Activated naive CD8-positive, alpha-beta T cell treated with anti-CD3 and anti-CD28 coated beads, Interleukin-2, amount 10 ng/mL, durations not matched to agents 7 days and 5 days (primary cell): ENCODE data around the gene MCOLN2. TPM values are rescaled to one million over a fixed set of nuclear protein-coding genes. Genes with fewer than 3 reads are reported as not detected.

ENCODE experiments used
- ATAC-seq: fragments of 150-1000 bp; cut with Tn5 transposase; one replicate; pipeline ENCODE4 v1.10.0; 2021; ENCODE audit warnings: low read depth, moderate library complexity
- POLR2A ChIA-PET: fragments of 350-600 bp; sonication (Branson Sonifier 250); formaldehyde crosslinking; loops from one replicate; lab custom pipeline; 2021; ENCODE audit warnings: antibody characterized with exemption; lab: Charles Lee
- DNase-seq: peaks from one replicate; pipeline ENCODE4 v3.0.0; 2021
- H3K27ac Mint-ChIP-seq: one replicate; pipeline ENCODE4 v1.8.0; 2022; ENCODE audit warnings: mild to moderate bottlenecking, mixed read lengths
- H3K27me3 Mint-ChIP-seq: one replicate; pipeline ENCODE4 v1.8.0; 2022; ENCODE audit warnings: mild to moderate bottlenecking, moderate library complexity, mixed read lengths
- H3K36me3 Mint-ChIP-seq: one replicate; pipeline ENCODE4 v1.8.0; 2021; ENCODE audit warnings: mild to moderate bottlenecking, mixed read lengths
- H3K4me1 Mint-ChIP-seq: one replicate; pipeline ENCODE4 v1.8.0; 2021; ENCODE audit warnings: mixed read lengths
- H3K4me3 Mint-ChIP-seq: one replicate; pipeline ENCODE4 v1.8.0; 2022; ENCODE audit warnings: mild to moderate bottlenecking, moderate library complexity, mixed read lengths
- H3K9me3 Mint-ChIP-seq: one replicate; pipeline ENCODE4 v1.8.0; 2021; ENCODE audit warnings: mixed read lengths
- total RNA-seq, 2 experiments: library from RNA; stranded (reverse); gene quantifications; one replicate each; pipeline ENCODE4 v1.2.3, GENCODE V29; 2021

Gene MCOLN2
- total RNA-seq, 2 experiments from 2014 or later, result 18.8 to 19.9 TPM

GRCh38 chr1:84892705-84893618 is 104.0 kb downstream of the MCOLN2 start, which contains the start of gene LPAR3:
TSS of gene LPAR3 (minus strand) at chr1:84893206. CDS start at chr1:84866120, 27,086 bp downstream.
- Mint-ChIP-seq H3K4me3 (peak within 1 kb of the TSS; percentile 90), H3K4me1 (peaks cover 25% of the 10 kb centered on the region), H3K36me3 (peaks cover 3% of the 10 kb centered on the region), H3K27me3 (peaks cover 33% of the 10 kb centered on the region), H3K27ac (peak within 1 kb of the TSS; percentile 56), H3K9me3 (no peaks in the 10 kb centered on the region)
- DNase-seq, result peak; percentile 70
- ATAC-seq, result peak; percentile 83
- POLR2A ChIA-PET, result no interaction called here

- POLR2A ChIA-PET, result no interaction called here
- H3K4me1 Mint-ChIP-seq, result peaks cover 26% of the 10 kb centered on the region
- H3K4me3 Mint-ChIP-seq, result no peak overlapping the region
Measured at GRCh38 chr1:84890566-84890965, 106.3 kb downstream of the MCOLN2 start.

GRCh38 chr1:84889437-84889836 is 107.5 kb downstream of the MCOLN2 start:
- H3K27ac Mint-ChIP-seq, result no peak overlapping the region
- no peak for DNase-seq
- peaks cover 26% of the 10 kb centered on the region for H3K4me1 Mint-ChIP-seq
- H3K27me3 Mint-ChIP-seq, result peaks cover 14% of the 10 kb centered on the region
- no peak overlapping the region for H3K4me3 Mint-ChIP-seq
- POLR2A ChIA-PET, result no interaction called here
- H3K9me3 Mint-ChIP-seq, result no peaks in the 10 kb centered on the region
- no peak for ATAC-seq
- H3K36me3 Mint-ChIP-seq, result peaks cover 11% of the 10 kb centered on the region

More at GRCh38 chr1:84890566-84890965, 106.3 kb downstream of the MCOLN2 start:
- ATAC-seq (no peak), DNase-seq (no peak)
- peaks cover 7% of the 10 kb centered on the region for H3K36me3 Mint-ChIP-seq
- H3K27ac Mint-ChIP-seq, result no peak overlapping the region
- H3K9me3 Mint-ChIP-seq, result no peaks in the 10 kb centered on the region
- H3K27me3 Mint-ChIP-seq, result peaks cover 20% of the 10 kb centered on the region

GRCh38 chr1:84888753-84889152 is 108.2 kb downstream of the MCOLN2 start:
- DNase-seq (no peak), ATAC-seq (peak; percentile 22)
- POLR2A ChIA-PET, result interaction anchor here (0.6 kb wide), 1 partner anchor 113 kb away, joined by 3 read pairs; no protein-coding TSS in a partner anchor
- Mint-ChIP-seq H3K4me1 (peaks cover 24% of the 10 kb centered on the region), H3K27me3 (peaks cover 9% of the 10 kb centered on the region), H3K9me3 (no peaks in the 10 kb centered on the region), H3K27ac (peak overlapping the region; percentile 40), H3K4me3 (no peak overlapping the region), H3K36me3 (peaks cover 14% of the 10 kb centered on the region)

- Mint-ChIP-seq H3K9me3 (peaks cover under 1% of the 10 kb centered on the region), H3K4me3 (no peak overlapping the region), H3K27ac (no peak overlapping the region), H3K36me3 (peaks cover 15% of the 10 kb centered on the region), H3K4me1 (peaks cover 17% of the 10 kb centered on the region), H3K27me3 (peaks cover 3% of the 10 kb centered on the region)
- DNase-seq (no peak), ATAC-seq (no peak)
- POLR2A ChIA-PET, result no interaction called here
Measured at GRCh38 chr1:84887261-84887934, 109.5 kb downstream of the MCOLN2 start.

- H3K27me3 Mint-ChIP-seq, result no peaks in the 10 kb centered on the region
- H3K27ac Mint-ChIP-seq, result no peak overlapping the region
- peaks cover 23% of the 10 kb centered on the region for H3K36me3 Mint-ChIP-seq
- POLR2A ChIA-PET, result interaction anchor here (0.6 kb wide), 1 partner anchor 24 kb away, joined by 4 read pairs; no protein-coding TSS in a partner anchor
- DNase-seq, result no peak
- H3K9me3 Mint-ChIP-seq, result peaks cover 10% of the 10 kb centered on the region
- no peak overlapping the region for H3K4me3 Mint-ChIP-seq
- no peak for ATAC-seq
- H3K4me1 Mint-ChIP-seq, result peaks cover 16% of the 10 kb centered on the region
Measured at GRCh38 chr1:84885469-84885868, 111.4 kb downstream of the MCOLN2 start.

GRCh38 chr1:84884671-84885389 is 112.1 kb downstream of the MCOLN2 start:
- H3K4me1 Mint-ChIP-seq, result peaks cover 12% of the 10 kb centered on the region
- no peak overlapping the region for H3K27ac Mint-ChIP-seq
- no peaks in the 10 kb centered on the region for H3K27me3 Mint-ChIP-seq
- no peak for DNase-seq
- peaks cover 10% of the 10 kb centered on the region for H3K9me3 Mint-ChIP-seq
- no peak overlapping the region for H3K4me3 Mint-ChIP-seq
- peaks cover 24% of the 10 kb centered on the region for H3K36me3 Mint-ChIP-seq
- ATAC-seq, result no peak
- POLR2A ChIA-PET, result no interaction called here

- peaks cover 26% of the 10 kb centered on the region for H3K36me3 Mint-ChIP-seq
- DNase-seq, result no peak
- H3K9me3 Mint-ChIP-seq, result peaks cover 10% of the 10 kb centered on the region
- no peak for ATAC-seq
- no peak overlapping the region for H3K4me3 Mint-ChIP-seq
- H3K27me3 Mint-ChIP-seq, result no peaks in the 10 kb centered on the region
- no peak overlapping the region for H3K27ac Mint-ChIP-seq
- peaks cover 5% of the 10 kb centered on the region for H3K4me1 Mint-ChIP-seq
- POLR2A ChIA-PET, result no interaction called here
Measured at GRCh38 chr1:84883286-84883685, 113.6 kb downstream of the MCOLN2 start.

GRCh38 chr1:84877592-84877991 is 119.3 kb downstream of the MCOLN2 start:
- ATAC-seq (no peak), DNase-seq (no peak)
- no peak overlapping the region for H3K4me3 Mint-ChIP-seq
- peaks cover 10% of the 10 kb centered on the region for H3K9me3 Mint-ChIP-seq
- peaks cover 23% of the 10 kb centered on the region for H3K36me3 Mint-ChIP-seq
- POLR2A ChIA-PET, result no interaction called here
- H3K27me3 Mint-ChIP-seq, result peaks cover 8% of the 10 kb centered on the region
- peaks cover 24% of the 10 kb centered on the region for H3K4me1 Mint-ChIP-seq
- no peak overlapping the region for H3K27ac Mint-ChIP-seq

- no peak for DNase-seq
- Mint-ChIP-seq H3K27me3 (peaks cover 14% of the 10 kb centered on the region), H3K36me3 (peaks cover 17% of the 10 kb centered on the region), H3K4me1 (peaks cover 24% of the 10 kb centered on the region), H3K4me3 (no peak overlapping the region), H3K9me3 (peaks cover 1% of the 10 kb centered on the region), H3K27ac (no peak overlapping the region)
- POLR2A ChIA-PET, result no interaction called here
- peak; percentile 84 for ATAC-seq
Measured at GRCh38 chr1:84876353-84876752, 120.6 kb downstream of the MCOLN2 start.
